HAP-1 (cell line): ENCODE results near the gene GABPA.

ENCODE experiments used
- DNase-seq, 2 experiments: peaks; one replicate each; pipeline ENCODE4 v3.0.0-alpha.2; 2016 to 2020; ENCODE audit warnings: low spot score in 2 of 2
- H3K27me3 ChIP-seq: fragments of 250-450 bp; sonication (Bioruptor Pico); 2 replicates; pipeline ENCODE4 v1.5.1; 2020; ENCODE audit warnings: low read depth, mild to moderate bottlenecking, moderate library complexity
- H3K36me3 ChIP-seq: fragments of 250-450 bp; sonication (Bioruptor Pico); replicated peaks from 2 replicates; pipeline ENCODE4 v1.5.1; 2020; ENCODE audit warnings: mild to moderate bottlenecking
- H3K4me1 ChIP-seq: fragments of 250-450 bp; sonication (Bioruptor Pico); 2 replicates; pipeline ENCODE4 v1.5.1; 2020; ENCODE audit warnings: mild to moderate bottlenecking
- H3K4me3 ChIP-seq: fragments of 250-450 bp; sonication (Bioruptor Pico); 2 replicates; pipeline ENCODE4 v1.5.1; 2020; ENCODE audit warnings: mild to moderate bottlenecking, moderate library complexity
- H3K9me3 ChIP-seq: fragments of 250-450 bp; sonication (Bioruptor Pico); 2 replicates; pipeline ENCODE4 v1.5.1; 2020; ENCODE audit warnings: mild to moderate bottlenecking, moderate library complexity
- in situ Hi-C: fragments of 300-500 bp; cut with MboI; formaldehyde crosslinking; loops from 3 replicates; pipeline ENCODE4 v1.14.3; 2020; ENCODE audit warnings: low sequenced_read_pairs, inconsistent platforms, mixed read lengths

The GABPA gene

DNA sequence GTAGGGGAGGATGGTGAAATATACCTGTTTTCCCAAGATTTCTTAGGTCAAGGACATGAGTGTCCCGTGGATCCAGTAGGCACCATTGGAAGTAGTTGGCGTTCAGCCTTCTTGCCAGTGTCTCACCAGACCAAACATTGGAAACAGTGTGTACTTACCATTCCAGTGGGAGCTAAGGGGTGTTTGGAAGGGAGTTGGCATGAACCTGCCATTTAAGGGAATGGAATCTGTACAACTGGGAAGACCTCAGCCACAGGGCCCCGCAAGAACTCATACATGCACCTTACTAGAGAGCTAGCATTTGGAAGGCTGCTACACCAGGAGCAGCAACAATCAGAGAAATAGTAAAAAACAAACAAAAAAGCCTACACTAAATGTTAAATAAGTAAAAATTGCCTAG, 12.8 kb upstream of the GABPA start:
- Histone ChIP-seq H3K27me3 (no peaks in the 10 kb centered on the region), H3K4me1 (peaks cover 8% of the 10 kb centered on the region), H3K9me3 (no peaks in the 10 kb centered on the region), H3K4me3 (no peak overlapping the region), H3K36me3 (peaks cover 48% of the 10 kb centered on the region)
- in situ Hi-C loops: no loop called here
- no peak for DNase-seq

DNA sequence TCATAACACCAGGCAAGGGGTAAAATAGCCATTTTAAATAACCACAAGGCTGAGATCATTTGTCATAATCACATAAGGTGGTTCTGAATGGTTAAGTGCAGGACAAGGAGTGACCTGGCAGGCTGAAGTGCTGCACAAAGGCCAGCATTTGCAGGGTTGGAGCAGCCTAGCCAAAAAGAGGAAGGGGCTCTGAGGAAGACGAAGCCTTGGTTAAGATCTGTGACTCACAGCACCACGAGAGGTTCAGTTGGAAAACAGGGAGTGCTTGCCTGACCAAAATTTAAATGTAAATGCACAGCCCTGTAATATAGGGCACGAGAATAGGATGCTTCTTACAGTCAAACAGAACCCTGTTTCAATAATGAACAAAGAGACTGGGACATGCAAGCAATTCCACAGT, 12.1 kb upstream of the GABPA start:
- no peak for DNase-seq
- in situ Hi-C loops: no loop called here

DNA sequence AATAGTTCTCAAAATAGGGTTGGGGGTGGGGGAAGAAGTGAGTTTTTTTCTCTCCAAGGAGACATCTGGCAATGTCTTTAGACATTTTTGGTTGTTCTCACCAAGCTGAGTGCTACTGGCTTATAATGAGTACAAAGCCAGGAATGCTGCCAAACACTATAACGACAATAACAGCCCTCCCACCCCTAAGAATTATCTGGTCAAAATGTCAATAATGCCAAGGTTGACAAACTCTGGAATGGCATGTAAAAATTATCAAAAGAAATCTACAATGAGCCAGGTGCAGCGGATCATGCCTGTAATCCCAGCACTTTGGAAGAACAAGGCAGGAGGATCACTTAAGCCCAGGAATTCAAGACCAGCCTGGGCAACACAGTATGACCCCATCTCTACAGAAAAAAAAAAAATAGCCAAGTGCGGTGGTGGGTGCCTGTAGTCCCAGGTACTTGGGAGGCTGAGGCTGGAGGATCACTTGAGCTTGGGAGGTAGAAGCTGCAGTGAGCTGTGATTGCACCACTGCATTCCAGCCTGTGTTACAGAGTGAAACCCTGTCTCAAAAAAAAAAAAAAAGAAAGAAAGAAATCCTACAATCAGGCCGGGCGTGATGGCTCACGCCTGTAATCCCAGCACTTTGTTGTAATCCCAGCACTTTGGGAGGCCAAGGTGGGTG, 2.5 kb upstream of the GABPA start:
- no peaks in the 10 kb centered on the region for H3K9me3 ChIP-seq
- in situ Hi-C loops: loop anchor here (5.0 kb wide), 1 partner anchor 125 kb away; the partner anchor contains the start of gene MRPL39
- H3K4me3 ChIP-seq: no peak overlapping the region
- peaks cover 28% of the 10 kb centered on the region for H3K4me1 ChIP-seq
- peak in 1 of 2 experiments; percentile 63 for DNase-seq
- H3K27me3 ChIP-seq: no peaks in the 10 kb centered on the region
- H3K36me3 ChIP-seq: peaks cover 39% of the 10 kb centered on the region

More for the DNA sequence above, 12.1 kb upstream of the GABPA start:
- peaks cover 3% of the 10 kb centered on the region for H3K4me1 ChIP-seq
- no peaks in the 10 kb centered on the region for H3K9me3 ChIP-seq
- H3K36me3 ChIP-seq: peaks cover 54% of the 10 kb centered on the region
- H3K27me3 ChIP-seq: no peaks in the 10 kb centered on the region
- no peak overlapping the region for H3K4me3 ChIP-seq

DNA sequence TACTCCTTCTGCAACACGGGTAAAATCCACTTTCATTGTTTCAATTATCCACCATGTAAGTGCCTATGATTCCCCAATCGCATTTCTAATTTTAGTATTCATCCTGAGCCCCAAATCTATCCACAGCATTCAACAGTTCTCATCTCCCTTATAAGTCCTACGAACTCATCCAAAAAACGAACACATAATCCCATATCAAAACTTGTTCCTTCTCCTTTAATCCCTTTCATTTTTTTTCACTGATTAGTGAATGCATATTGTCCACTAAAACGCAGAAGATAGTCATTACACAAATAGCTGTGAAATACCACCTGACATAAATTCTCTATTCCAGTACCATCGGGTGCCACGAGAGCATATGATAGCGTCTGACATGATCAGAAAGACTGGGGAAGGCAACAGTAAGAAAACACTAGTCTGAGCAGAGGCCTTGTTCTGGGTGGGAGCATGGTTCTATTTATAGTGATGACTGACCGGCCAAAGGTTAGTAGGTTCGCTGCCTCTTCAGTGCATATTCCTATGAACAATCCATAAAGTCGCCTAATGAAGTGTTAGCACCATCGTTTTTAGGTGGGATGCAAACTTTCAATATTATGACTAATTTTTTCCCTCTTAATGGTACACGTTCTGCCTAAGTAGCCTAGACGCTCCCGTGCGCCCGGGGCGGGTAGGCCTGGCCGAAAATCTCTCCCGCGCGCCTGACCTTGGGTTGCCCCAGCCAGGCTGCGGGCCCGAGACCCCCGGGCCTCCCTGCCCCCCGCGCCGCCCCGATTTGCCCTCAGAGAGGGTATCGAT, 716 bp upstream of the GABPA start:
- Histone ChIP-seq H3K4me1 (peaks cover 28% of the 10 kb centered on the region), H3K36me3 (peaks cover 21% of the 10 kb centered on the region), H3K4me3 (peak overlapping the region; percentile 90), H3K27me3 (no peaks in the 10 kb centered on the region), H3K9me3 (no peaks in the 10 kb centered on the region)
- DNase-seq: peak; percentile 23 to 32
- in situ Hi-C loops: loop anchor here (5.0 kb wide), 1 partner anchor 127 kb away; the partner anchor contains the start of gene MRPL39

DNA sequence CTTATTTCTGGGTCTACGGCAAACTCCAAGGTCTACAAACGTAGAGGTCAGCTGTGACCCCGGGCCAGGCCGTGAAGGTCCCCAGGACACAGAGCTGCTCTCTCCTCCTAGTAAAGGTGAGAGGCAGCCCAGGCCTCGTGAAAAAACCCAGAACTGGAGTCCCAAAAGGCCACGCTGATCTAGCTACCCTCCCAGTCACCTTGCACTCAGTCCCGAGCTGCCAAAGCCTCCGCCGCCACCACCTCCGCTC, 193 bp upstream of the GABPA start:
- H3K9me3 ChIP-seq: no peaks in the 10 kb centered on the region
- H3K4me1 ChIP-seq: peaks cover 28% of the 10 kb centered on the region
- H3K27me3 ChIP-seq: no peaks in the 10 kb centered on the region
- no peak for DNase-seq
- peak overlapping the region; percentile 90 for H3K4me3 ChIP-seq
- in situ Hi-C loops: loop anchor here (5.0 kb wide), 1 partner anchor 127 kb away; the partner anchor contains the start of gene MRPL39
- peaks cover 16% of the 10 kb centered on the region for H3K36me3 ChIP-seq

DNA sequence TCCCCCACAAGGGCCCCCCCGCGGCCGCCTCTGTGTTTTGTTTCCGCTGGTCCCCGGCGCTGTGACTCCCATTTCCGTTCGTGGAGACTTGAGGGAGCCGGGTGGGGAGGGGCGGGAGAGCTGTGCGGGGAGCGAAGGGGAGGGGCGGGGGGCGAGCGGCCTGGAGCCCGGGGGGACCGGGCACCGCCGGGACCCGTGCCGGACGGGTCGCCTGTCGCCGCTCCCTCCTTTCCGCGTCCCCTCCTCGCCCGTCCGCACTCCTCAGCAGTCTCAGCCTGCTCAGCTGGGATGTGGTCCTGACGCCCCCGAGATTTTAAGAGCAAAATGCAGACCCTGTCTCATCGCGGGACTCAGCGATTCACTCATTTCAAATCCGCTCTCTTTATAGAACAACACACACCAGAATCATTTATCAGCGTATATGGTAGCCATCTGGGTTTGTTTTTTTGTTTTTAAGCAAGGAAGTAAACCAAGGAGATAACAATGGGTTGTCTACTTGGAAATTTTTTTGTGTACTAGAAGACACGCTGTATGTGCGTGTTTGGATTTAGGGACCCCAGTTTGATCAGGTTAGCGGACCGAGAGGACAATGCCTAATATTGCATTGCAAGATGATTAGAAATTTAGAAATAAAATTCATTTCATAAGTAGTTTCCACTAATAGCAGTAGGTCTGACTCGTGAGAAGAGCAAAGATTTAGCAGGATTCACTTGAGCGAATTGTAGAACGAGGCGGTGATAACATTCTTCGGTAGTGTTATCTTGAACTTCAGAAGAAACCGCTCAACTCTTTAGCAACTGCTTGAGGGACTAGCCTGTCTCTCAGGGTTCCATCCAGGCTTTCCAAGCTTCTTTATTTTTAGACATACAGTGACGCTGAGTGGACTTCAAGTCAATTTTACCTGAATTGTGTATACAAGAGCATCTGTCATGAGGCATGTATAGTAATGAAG, 1.1 kb downstream of the GABPA start:
- peak; percentile 73 to 92 for DNase-seq
- Histone ChIP-seq H3K36me3 (peaks cover 6% of the 10 kb centered on the region), H3K9me3 (no peaks in the 10 kb centered on the region), H3K27me3 (no peaks in the 10 kb centered on the region), H3K4me3 (peak overlapping the region; percentile 90), H3K4me1 (peaks cover 28% of the 10 kb centered on the region)
- in situ Hi-C loops: no loop called here

DNA sequence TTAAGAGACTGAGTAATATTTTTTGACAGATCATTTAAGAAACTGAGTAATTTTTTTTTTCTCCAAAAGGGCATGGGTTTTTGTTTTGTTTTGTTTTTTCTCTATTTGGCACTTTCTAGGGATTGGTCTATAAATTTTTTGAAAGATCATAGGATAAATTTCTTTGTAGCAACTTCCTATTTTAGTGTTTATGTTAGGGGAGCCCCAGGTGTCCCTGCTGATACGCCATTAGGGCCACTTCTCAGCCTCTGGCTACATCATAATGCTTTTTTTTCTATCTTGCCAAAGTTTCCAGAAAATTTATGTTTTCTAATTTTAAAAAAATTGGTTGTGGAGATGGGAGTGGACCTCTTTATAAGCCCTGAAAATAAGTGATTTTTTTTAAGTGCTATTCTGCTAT, 2.6 kb downstream of the GABPA start:
- in situ Hi-C loops: no loop called here
- no peak for DNase-seq
- H3K9me3 ChIP-seq: no peaks in the 10 kb centered on the region
- no peak overlapping the region for H3K4me3 ChIP-seq
- peaks cover 6% of the 10 kb centered on the region for H3K36me3 ChIP-seq
- peaks cover 19% of the 10 kb centered on the region for H3K4me1 ChIP-seq
- H3K27me3 ChIP-seq: no peaks in the 10 kb centered on the region

DNA sequence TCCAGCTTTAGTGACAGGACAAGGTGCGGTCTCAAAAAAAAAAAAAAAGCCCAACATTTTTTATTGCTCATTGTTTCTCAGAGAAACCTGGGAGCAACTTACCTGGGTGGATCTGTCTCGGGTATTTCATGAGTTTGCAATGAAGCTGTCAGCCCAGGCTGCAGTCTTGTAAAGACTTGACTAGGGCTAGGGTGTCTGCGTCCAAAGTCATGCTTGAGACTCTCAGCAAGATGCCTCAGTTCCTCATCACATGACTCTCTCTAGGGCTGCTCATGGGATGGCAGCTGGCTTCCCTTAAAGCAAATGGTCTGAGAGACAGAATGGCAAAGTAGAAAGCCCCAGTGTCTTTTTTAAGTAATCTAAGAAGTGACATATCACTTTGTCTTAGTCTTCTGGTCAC, 8.1 kb downstream of the GABPA start:
- DNase-seq: no peak
- in situ Hi-C loops: no loop called here
- Histone ChIP-seq H3K27me3 (no peaks in the 10 kb centered on the region), H3K36me3 (peaks cover 18% of the 10 kb centered on the region), H3K4me1 (no peaks in the 10 kb centered on the region; the same call in 1 of the 2 replicates), H3K4me3 (no peak overlapping the region), H3K9me3 (no peaks in the 10 kb centered on the region)

DNA sequence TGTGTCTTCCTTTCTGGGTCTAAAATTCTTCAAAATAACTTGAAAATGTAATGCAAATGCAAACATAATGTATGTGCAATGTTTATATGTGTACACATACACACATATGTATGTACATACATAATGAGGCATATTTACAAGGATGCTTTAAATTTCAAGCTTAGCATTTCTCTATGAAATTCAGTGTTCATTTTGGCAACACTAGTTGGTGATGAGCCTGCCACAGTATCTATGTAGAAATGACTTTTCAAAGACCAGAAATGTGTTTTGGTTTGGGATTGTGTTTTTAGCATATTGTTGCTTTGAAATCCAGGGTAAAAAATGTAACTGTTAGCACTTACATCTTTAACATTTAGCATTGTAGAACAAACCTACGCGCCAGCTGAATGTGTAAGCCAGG, 10.1 kb downstream of the GABPA start:
- in situ Hi-C loops: no loop called here
- Histone ChIP-seq H3K9me3 (no peaks in the 10 kb centered on the region), H3K4me3 (no peak overlapping the region), H3K4me1 (no peaks in the 10 kb centered on the region), H3K27me3 (no peaks in the 10 kb centered on the region), H3K36me3 (peaks cover 28% of the 10 kb centered on the region)
- DNase-seq: no peak

DNA sequence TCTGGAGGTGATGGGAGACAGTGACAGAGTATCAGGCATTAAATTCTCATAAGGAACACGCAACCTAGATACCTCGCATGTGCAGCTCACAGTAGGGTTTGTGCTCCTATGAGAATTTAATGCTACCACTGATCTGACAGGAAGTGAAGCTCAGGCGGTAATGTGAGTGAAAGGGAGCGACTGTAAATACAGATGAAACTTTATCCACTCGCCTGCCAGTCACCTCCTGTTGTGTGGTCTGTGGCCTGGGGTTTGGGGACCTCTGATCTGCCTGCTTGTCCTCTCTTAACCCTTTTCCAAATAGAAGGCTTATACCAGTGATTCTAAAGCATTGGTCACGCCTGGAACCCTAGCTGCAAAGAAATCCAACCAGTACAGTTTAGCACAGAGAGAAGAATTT, 15.3 kb downstream of the GABPA start:
- H3K27me3 ChIP-seq: no peaks in the 10 kb centered on the region
- H3K36me3 ChIP-seq: peaks cover 42% of the 10 kb centered on the region
- H3K9me3 ChIP-seq: no peaks in the 10 kb centered on the region
- in situ Hi-C loops: no loop called here
- H3K4me3 ChIP-seq: no peak overlapping the region
- H3K4me1 ChIP-seq: no peaks in the 10 kb centered on the region
- no peak for DNase-seq

DNA sequence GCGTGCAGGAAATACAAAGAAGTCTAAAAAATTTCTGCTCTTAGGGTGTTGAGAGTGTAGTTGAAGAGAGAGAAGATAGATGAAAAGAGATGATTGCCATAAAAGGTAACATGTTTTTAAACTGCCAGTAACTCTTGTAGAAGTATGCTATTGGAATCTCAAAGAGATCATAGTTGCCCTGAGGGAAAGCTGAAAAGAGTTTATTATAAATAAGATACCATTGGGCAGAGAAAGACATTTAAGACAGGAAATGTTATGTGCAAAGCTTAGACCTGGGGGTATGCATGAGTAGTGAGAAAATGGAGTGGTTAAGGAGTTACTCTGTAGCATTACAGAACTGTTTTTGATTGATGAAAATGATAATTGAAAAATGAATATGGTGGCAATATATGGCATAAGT, 17.6 kb downstream of the GABPA start:
- H3K4me3 ChIP-seq: no peak overlapping the region
- no peaks in the 10 kb centered on the region for H3K9me3 ChIP-seq
- H3K4me1 ChIP-seq: no peaks in the 10 kb centered on the region
- DNase-seq: no peak
- H3K27me3 ChIP-seq: no peaks in the 10 kb centered on the region
- peaks cover 33% of the 10 kb centered on the region for H3K36me3 ChIP-seq
- in situ Hi-C loops: no loop called here

DNA sequence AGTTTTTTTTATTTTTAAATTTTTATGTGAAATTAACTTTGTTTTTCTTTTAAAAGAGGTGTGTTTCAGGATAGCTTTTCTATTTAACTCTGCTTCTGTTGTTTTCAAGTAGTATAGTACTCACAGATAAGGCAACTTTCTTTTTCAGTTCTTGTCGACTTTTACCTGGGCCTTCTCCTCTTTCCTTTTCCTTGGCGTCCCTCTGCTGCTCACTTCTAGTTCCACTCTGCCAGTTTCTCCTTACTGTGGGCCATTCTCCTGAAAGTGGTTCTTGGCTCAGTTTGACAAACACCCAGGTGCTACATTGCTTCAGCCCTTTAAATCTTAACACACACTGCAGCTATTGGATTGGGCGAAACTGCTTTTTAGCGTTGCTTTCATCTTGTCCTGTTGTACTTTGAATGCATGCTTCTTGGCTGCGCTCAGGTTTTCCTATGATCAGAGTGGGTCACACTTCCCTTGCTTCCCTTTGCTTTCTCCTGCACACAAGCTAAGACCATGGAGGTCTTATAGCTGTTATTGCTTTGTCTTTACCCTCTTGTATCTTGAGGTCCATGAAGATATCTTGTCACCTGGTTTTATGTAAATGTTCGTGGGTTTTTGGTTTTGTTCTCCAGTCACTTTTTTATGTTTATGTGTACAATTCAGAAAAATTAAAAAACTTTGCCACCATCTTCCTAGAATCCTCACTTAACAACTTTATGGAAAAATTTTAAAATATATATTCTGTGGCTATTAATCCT, 21.6 kb downstream of the GABPA start:
- H3K36me3 ChIP-seq: peaks cover 36% of the 10 kb centered on the region
- in situ Hi-C loops: no loop called here
- H3K4me1 ChIP-seq: no peaks in the 10 kb centered on the region
- H3K9me3 ChIP-seq: no peaks in the 10 kb centered on the region
- H3K4me3 ChIP-seq: no peak overlapping the region
- DNase-seq: no peak
- no peaks in the 10 kb centered on the region for H3K27me3 ChIP-seq

DNA sequence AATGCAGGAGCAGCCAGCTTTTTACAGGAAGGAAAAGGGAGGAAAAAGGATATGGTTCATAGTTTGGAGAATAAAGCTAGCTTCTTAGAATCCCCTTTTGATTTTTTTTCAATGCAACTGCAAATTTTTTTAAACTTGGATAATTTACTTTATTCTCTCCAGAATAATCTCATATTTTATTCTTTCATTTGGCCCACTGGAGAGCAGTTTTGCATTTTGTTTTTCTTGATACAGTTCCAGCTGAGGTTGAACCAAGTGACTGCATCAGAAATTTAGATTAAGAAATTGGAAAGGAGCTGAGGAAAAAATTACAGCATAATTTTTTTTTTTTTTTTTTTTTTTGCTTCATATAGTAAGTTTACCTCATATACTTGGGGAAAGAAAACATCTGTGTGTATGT, 22.8 kb downstream of the GABPA start:
- Histone ChIP-seq H3K36me3 (peaks cover 32% of the 10 kb centered on the region), H3K9me3 (no peaks in the 10 kb centered on the region), H3K4me1 (no peaks in the 10 kb centered on the region), H3K4me3 (no peak overlapping the region), H3K27me3 (no peaks in the 10 kb centered on the region)
- no peak for DNase-seq
- in situ Hi-C loops: no loop called here
